ENCODE data around the gene HOXB3.

DNA sequence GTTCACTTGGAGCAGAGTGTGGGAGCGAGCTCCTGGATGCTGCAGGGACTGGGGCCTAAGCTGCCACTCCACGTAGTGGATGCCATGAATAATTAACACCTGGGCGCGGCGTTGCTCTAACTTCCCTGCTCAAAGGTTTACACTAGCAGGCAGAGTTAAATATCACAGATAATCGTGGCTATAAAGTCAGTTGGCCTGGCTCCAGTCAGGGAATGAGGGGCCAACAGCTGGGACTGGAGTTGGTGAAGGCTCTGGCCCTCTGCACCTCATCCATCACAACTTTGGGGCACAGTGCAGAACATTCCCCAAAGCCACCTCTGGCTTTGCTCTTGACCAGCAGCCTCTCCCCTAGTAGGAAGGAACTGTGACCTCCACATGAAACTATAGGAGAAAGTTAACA, 22.8 kb downstream of the HOXB3 start:
- no peak for TF ChIP-seq POLR2A (IDR thresholded peaks at IDR 0.05)
- TF ChIP-seq CTCF (IDR thresholded peaks at IDR 0.05 in 4 of 5, conservative IDR thresholded peaks at IDR 0.05 in 1 of 5), result no peak

Data from gastrocnemius medialis (tissue), 4 donors.